ENCODE measurements around the gene PRKACA.

DNA sequence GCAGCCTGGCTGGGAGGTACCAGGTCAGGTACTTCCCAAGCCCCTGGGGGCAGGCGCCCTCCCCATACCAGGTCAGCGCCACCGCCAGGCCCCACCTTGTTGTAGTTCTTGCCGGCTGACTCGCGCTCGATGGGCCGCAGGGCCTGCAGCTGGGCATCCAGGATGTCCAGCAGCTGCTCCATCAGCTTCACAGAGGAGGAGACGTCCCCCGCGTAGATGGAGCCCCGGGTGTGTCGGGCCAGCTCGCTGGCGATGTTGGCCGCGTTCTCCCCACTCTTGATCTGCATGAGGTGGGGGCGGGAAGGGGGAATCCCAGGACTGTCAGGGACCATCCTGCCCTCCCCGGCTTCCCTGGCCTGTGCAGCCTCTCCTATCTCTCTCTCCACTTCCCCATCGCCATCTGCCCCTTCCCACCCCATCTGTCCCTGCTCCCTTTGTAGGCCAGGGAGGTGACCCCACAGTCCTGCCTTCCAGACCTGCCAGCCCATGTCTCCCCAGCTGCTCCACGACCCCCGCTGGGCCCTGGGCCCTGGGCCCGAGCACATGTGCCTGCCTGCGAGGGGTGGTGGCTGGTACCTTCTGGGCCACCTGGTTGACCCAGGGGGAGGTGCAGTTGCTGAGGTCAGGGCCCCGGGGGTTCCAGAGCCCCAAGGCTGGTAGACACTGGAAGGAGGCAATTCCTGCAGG, 42.6 kb upstream of the PRKACA start:
- TF ChIP-seq, protein P1, sequence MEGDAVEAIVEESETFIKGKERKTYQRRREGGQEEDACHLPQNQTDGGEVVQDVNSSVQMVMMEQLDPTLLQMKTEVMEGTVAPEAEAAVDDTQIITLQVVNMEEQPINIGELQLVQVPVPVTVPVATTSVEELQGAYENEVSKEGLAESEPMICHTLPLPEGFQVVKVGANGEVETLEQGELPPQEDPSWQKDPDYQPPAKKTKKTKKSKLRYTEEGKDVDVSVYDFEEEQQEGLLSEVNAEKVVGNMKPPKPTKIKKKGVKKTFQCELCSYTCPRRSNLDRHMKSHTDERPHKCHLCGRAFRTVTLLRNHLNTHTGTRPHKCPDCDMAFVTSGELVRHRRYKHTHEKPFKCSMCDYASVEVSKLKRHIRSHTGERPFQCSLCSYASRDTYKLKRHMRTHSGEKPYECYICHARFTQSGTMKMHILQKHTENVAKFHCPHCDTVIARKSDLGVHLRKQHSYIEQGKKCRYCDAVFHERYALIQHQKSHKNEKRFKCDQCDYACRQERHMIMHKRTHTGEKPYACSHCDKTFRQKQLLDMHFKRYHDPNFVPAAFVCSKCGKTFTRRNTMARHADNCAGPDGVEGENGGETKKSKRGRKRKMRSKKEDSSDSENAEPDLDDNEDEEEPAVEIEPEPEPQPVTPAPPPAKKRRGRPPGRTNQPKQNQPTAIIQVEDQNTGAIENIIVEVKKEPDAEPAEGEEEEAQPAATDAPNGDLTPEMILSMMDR (conservative IDR thresholded peaks at IDR 0.05), result no peak
- TF ChIP-seq ZFX (IDR thresholded peaks at IDR 0.05), result no peak

Measured in C4-2B (cell line).